AG04450 (cell line): ENCODE measurements around the gene SMPD3. TPM values are rescaled to one million over a fixed set of nuclear protein-coding genes. Genes with fewer than 3 reads are reported as not detected.

Experiments used
- CTCF ChIA-PET: fragments of 300-600, 350-600 bp; formaldehyde crosslinking; extraction: SDS; loops from one replicate; lab custom pipeline; 2022; ENCODE audit warnings: antibody characterized with exemption, inconsistent platforms; lab: Charles Lee
- POLR2A ChIA-PET: fragments of 350-600 bp; formaldehyde crosslinking; extraction: SDS; loops from one replicate; lab custom pipeline; 2021; ENCODE audit warnings: antibody characterized with exemption, inconsistent platforms; lab: Yijun Ruan, JAX
- DNase-seq: peaks from one replicate; pipeline ENCODE4 v3.0.0-alpha.2; 2011; ENCODE audit warnings: low read depth, low spot score
- H3K27ac ChIP-seq: one replicate; pipeline ENCODE4 v1.5.1; 2012; ENCODE audit warnings: low read depth, low read length, control low read depth
- H3K27me3 ChIP-seq: one replicate; pipeline ENCODE4 v1.6.0; 2012; ENCODE audit warnings: low read length; ENCODE audit not compliant: control insufficient read depth, insufficient read depth
- H3K4me3 ChIP-seq: 2 replicates; pipeline ENCODE4 v1.5.1; 2011; ENCODE audit warnings: mild to moderate bottlenecking, low read depth, low read length, control low read depth
- H3K9me3 ChIP-seq: 2 replicates; pipeline ENCODE4 v1.5.1; 2012; ENCODE audit warnings: low read length; ENCODE audit not compliant: control insufficient read depth, insufficient read depth
- polyA plus RNA-seq: library from polyadenylated mRNA; depleted of rRNA; stranded (reverse); fragments of >200 nt; gene quantifications from 2 replicates; pipeline ENCODE4 v1.2.3, GENCODE V29; 2011
- TF ChIP-seq, protein P1 (sequence below): IDR thresholded peaks from 2 replicates; pipeline ENCODE4 v1.5.1; 2011; ENCODE audit warnings: low read depth, low read length, control low read depth, inconsistent platforms

SMPD3 gene
- polyA plus RNA-seq, 1 experiment: not detected

DNA sequence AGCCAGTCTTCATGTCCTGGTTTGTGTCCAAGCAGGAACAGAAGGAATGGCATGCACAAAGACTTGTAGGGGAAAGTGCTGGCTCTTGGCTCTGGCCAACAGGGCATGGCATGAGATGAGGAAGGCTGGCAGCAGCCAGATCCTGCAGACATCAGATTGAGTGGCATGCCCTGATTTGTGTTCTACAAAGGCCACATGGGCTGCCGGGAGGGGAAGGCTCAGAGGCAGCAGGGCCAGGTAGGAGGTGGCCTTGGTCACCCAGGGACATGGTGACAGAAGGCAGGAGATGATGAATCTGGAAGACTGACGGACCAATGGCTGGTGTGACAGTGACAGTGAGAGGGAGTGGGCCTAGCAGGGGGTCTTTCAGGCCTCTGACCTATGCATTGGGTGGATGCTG is 33.7 kb downstream of the SMPD3 start:
- TF ChIP-seq, protein P1, sequence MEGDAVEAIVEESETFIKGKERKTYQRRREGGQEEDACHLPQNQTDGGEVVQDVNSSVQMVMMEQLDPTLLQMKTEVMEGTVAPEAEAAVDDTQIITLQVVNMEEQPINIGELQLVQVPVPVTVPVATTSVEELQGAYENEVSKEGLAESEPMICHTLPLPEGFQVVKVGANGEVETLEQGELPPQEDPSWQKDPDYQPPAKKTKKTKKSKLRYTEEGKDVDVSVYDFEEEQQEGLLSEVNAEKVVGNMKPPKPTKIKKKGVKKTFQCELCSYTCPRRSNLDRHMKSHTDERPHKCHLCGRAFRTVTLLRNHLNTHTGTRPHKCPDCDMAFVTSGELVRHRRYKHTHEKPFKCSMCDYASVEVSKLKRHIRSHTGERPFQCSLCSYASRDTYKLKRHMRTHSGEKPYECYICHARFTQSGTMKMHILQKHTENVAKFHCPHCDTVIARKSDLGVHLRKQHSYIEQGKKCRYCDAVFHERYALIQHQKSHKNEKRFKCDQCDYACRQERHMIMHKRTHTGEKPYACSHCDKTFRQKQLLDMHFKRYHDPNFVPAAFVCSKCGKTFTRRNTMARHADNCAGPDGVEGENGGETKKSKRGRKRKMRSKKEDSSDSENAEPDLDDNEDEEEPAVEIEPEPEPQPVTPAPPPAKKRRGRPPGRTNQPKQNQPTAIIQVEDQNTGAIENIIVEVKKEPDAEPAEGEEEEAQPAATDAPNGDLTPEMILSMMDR: no peak
- CTCF ChIA-PET: no interaction called here
- Histone ChIP-seq H3K9me3 (no peaks in the 10 kb centered on the region; the same call in 1 of the 2 replicates), H3K27ac (no peak overlapping the region), H3K4me3 (no peak overlapping the region), H3K27me3 (peaks cover 43% of the 10 kb centered on the region)
- DNase-seq: no peak
- POLR2A ChIA-PET: no interaction called here

DNA sequence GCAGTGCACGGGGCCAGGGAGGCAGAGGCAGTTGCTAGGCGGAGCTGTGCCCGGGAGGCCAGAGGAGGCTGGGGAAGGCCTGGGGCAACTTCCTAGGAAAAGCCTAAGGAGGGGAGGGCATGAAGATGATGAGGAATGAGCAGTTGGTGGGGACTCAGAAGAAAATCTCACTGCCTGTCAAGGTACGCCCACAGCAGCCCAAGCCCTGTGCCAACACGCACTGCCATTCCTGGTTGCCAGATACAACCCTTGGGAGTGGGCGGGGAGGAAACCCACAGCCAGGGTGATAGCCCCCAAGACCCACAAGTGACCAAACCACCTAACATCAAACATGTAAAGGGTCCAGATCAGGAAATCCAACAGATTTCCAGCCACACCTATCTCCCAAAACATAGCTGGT is 36.2 kb downstream of the SMPD3 start:
- CTCF ChIA-PET: interaction anchor here (1.8 to 1.9 kb wide), 2 partner anchors 15 kb away, joined by 8 to 10 read pairs; no protein-coding TSS in a partner anchor
- peaks cover 36% of the 10 kb centered on the region for H3K27me3 ChIP-seq
- POLR2A ChIA-PET: no interaction called here
- H3K27ac ChIP-seq: no peak overlapping the region
- no peak overlapping the region for H3K4me3 ChIP-seq
- TF ChIP-seq, protein P1: no peak
- no peaks in the 10 kb centered on the region; the same call in 1 of the 2 replicates for H3K9me3 ChIP-seq
- DNase-seq: no peak

DNA sequence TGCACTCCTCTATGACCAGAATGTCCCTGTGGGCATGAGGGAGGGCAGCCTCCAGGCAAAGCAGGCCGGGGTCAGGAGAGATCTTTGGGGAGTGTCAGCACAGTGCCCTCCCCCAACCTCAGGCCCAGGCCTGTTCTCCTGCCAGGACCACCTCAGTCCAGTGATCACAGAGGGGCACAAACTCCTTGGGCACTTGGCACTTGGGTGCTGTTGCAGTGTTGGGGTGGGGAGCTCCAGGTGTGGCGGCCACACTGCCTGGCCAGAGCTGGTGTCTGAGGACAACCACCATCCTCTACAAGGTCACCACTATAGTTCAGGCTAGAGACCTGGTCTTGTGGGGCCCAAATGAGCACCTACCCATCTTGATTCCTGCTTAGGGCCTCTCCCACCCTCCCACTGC is 37.2 kb downstream of the SMPD3 start:
- TF ChIP-seq, protein P1: no peak
- Histone ChIP-seq H3K27me3 (peaks cover 30% of the 10 kb centered on the region), H3K27ac (no peak overlapping the region), H3K4me3 (no peak overlapping the region), H3K9me3 (no peaks in the 10 kb centered on the region; the same call in 1 of the 2 replicates)
- no peak for DNase-seq
- CTCF ChIA-PET: interaction anchor here (1.9 kb wide), 1 partner anchor 14 kb away, joined by 8 read pairs; no protein-coding TSS in a partner anchor
- POLR2A ChIA-PET: no interaction called here

DNA sequence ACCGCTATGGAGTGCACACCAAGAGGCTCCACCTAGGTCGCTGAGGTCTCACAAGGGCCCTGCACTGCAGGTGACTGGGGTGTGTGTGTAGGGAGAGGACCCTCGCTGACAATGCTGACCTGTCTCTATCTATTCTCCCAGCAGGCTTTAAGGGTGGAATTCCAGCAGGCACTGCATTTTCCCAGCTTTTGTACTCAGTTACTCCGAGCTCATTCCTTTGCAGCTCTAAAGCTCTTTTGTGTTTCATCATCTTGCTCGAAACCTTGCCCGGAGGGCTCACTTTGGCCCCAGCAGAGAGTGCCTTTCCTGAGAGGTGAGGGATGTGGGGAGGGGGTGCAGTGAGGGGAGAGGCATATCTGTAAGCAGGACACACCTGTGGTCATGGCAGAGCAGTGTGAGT is 39.3 kb downstream of the SMPD3 start:
- peaks cover 18% of the 10 kb centered on the region for H3K27me3 ChIP-seq
- no peaks in the 10 kb centered on the region; the same call in 1 of the 2 replicates for H3K9me3 ChIP-seq
- CTCF ChIA-PET: interaction anchor here (1.1 to 5.0 kb wide), 2 partner anchors 13 to 101 kb away, joined by 4 to 46 read pairs; no protein-coding TSS in a partner anchor
- DNase-seq: no peak
- no peak overlapping the region for H3K27ac ChIP-seq
- H3K4me3 ChIP-seq: no peak overlapping the region
- POLR2A ChIA-PET: no interaction called here
- TF ChIP-seq, protein P1: no peak

DNA sequence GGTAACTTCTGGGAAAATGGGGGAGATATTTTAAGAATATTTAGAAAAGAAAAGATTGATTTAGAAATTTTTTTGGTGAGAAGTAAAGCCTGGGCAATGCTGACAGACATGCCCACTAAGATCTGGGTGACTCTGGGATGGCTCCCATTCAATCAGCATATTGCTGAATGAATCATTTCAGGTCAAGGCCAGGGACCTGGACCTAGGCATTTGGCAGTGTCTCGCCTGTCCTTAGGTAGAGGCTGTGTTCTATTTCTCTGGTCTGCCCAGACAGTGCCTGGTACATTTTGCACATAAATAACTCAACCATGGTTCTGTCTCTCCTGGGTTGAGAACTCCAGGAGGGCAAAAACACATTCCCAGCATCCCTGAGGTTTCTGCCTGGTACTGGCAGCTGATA is 39.9 kb downstream of the SMPD3 start:
- DNase-seq: no peak
- TF ChIP-seq, protein P1: no peak
- Histone ChIP-seq H3K27ac (no peak overlapping the region), H3K9me3 (no peaks in the 10 kb centered on the region; the same call in 1 of the 2 replicates), H3K4me3 (no peak overlapping the region), H3K27me3 (peaks cover 18% of the 10 kb centered on the region)
- CTCF ChIA-PET: interaction anchor here (0.9 to 5.0 kb wide), 3 partner anchors 13 to 113 kb away, joined by 3 to 46 read pairs (median 4); no protein-coding TSS in a partner anchor
- POLR2A ChIA-PET: no interaction called here
